OCI-LY1 (cell line): ENCODE measurements around the gene CAV3.

Experiments
- H2AFZ ChIP-seq: fragments of 200-600 bp; sonication (generic), shearing (Covaris generic); 2 replicates; pipeline ENCODE4 v1.6.0; 2014; ENCODE audit warnings: antibody characterized with exemption, mild to moderate bottlenecking, low read length
- H3F3A ChIP-seq: fragments of 200-600 bp; sonication (generic), shearing (Covaris generic); 2 replicates; pipeline ENCODE4 v1.6.0; 2014; ENCODE audit warnings: mild to moderate bottlenecking, antibody characterized with exemption, low read length, moderate library complexity; ENCODE audit not compliant: insufficient read depth
- H3K27ac ChIP-seq: fragments of 200-600 bp; sonication (generic); 2 replicates; pipeline ENCODE4 v1.5.1; 2014; ENCODE audit warnings: low read length, mixed run types, mild to moderate bottlenecking, low read depth; ENCODE audit not compliant: poor library complexity, severe bottlenecking
- H3K27me3 ChIP-seq: fragments of 200-600 bp; sonication (generic); 2 replicates; pipeline ENCODE4 v1.6.0; 2014; ENCODE audit warnings: antibody characterized with exemption, mild to moderate bottlenecking, low read length, moderate library complexity; ENCODE audit not compliant: insufficient read depth
- H3K36me3 ChIP-seq: fragments of 200-600 bp; sonication (generic); 2 replicates; pipeline ENCODE4 v1.6.1; 2014; ENCODE audit warnings: mild to moderate bottlenecking, antibody characterized with exemption, low read length, moderate library complexity, mixed read lengths; ENCODE audit not compliant: insufficient read depth
- H3K4me1 ChIP-seq: fragments of 200-600 bp; sonication (generic); 2 replicates; pipeline ENCODE4 v1.5.1; 2014; ENCODE audit warnings: mild to moderate bottlenecking, low read length, moderate library complexity; ENCODE audit not compliant: insufficient read depth, severe bottlenecking
- H3K4me2 ChIP-seq: fragments of 200-600 bp; sonication (generic), shearing (Covaris generic); 2 replicates; pipeline ENCODE4 v1.6.1; 2014; ENCODE audit warnings: low read length
- H3K4me3 ChIP-seq: fragments of 200-600 bp; sonication (generic); 2 replicates; pipeline ENCODE4 v1.5.1; 2014; ENCODE audit warnings: low read length, low read depth, mild to moderate bottlenecking, mixed read lengths; ENCODE audit not compliant: poor library complexity, severe bottlenecking
- H3K79me2 ChIP-seq: fragments of 200-600 bp; shearing (Covaris generic); 2 replicates; pipeline ENCODE4 v1.6.1; 2016; ENCODE audit warnings: mixed run types, low read length, mixed read lengths; ENCODE audit not compliant: insufficient read depth
- H3K9ac ChIP-seq: fragments of 200-600 bp; sonication (generic), shearing (Covaris generic); 2 replicates; pipeline ENCODE4 v1.6.1; 2014; ENCODE audit warnings: mild to moderate bottlenecking, low read length, mixed read lengths
- H3K9me2 ChIP-seq: fragments of 200-600 bp; sonication (generic), shearing (Covaris generic); 2 replicates; pipeline ENCODE4 v1.6.1; 2014; ENCODE audit warnings: low read depth, mild to moderate bottlenecking, low read length, mixed read lengths
- H3K9me3 ChIP-seq: fragments of 200-600 bp; shearing (Covaris generic); 2 replicates; pipeline ENCODE4 v1.6.1; 2014; ENCODE audit warnings: low read length, mixed read lengths
- H4K20me1 ChIP-seq: fragments of 200-600 bp; sonication (generic), shearing (Covaris generic); 2 replicates; pipeline ENCODE4 v1.6.0; 2016; ENCODE audit warnings: mild to moderate bottlenecking, low read length; ENCODE audit not compliant: insufficient read depth
- EZH2 ChIP-seq: fragments of 200-600 bp; sonication (generic), shearing (Covaris generic); IDR thresholded peaks from 2 replicates; pipeline ENCODE4 v1.8.0; 2017; ENCODE audit warnings: borderline replicate concordance, mixed run types, mild to moderate bottlenecking, antibody characterized with exemption, low read length, moderate library complexity, mixed read lengths
- TF ChIP-seq, protein P1 (sequence below): fragments of 200-600 bp; sonication (generic), shearing (Covaris generic); IDR thresholded peaks from 2 replicates; pipeline ENCODE4 v1.5.1; 2017; ENCODE audit warnings: mild to moderate bottlenecking, antibody characterized with exemption, low read length, moderate library complexity, mixed read lengths

CAV3 gene

GRCh38 chr3:8732413-8732812, 1.2 kb upstream of the CAV3 start:
- H3K27ac ChIP-seq = no peak overlapping the region
- no peaks in the 10 kb centered on the region for H3K27me3 ChIP-seq
- H3K4me3 ChIP-seq = no peak overlapping the region
- H3K79me2 ChIP-seq = no peaks in the 10 kb centered on the region
- H3F3A ChIP-seq = no peaks in the 10 kb centered on the region
- H3K4me1 ChIP-seq = no peaks in the 10 kb centered on the region
- H3K36me3 ChIP-seq = no peaks in the 10 kb centered on the region
- no peak for TF ChIP-seq EZH2
- no peaks in the 10 kb centered on the region for H3K9me2 ChIP-seq
- H4K20me1 ChIP-seq = no peaks in the 10 kb centered on the region
- H2AFZ ChIP-seq = no peak overlapping the region
- no peaks in the 10 kb centered on the region for H3K9me3 ChIP-seq
- no peak overlapping the region for H3K4me2 ChIP-seq
- H3K9ac ChIP-seq = no peak overlapping the region

GRCh38 chr3:8734137-8734878, 706 bp downstream of the CAV3 start:
- Histone ChIP-seq H4K20me1 (no peaks in the 10 kb centered on the region), H2AFZ (no peak overlapping the region), H3K27ac (no peak overlapping the region), H3K27me3 (peaks cover 5% of the 10 kb centered on the region; the same call in 1 of the 2 replicates), H3K9me2 (no peaks in the 10 kb centered on the region), H3K9me3 (no peaks in the 10 kb centered on the region), H3K4me3 (no peak overlapping the region), H3K4me2 (no peak overlapping the region), H3F3A (no peaks in the 10 kb centered on the region), H3K79me2 (no peaks in the 10 kb centered on the region), H3K36me3 (no peaks in the 10 kb centered on the region), H3K4me1 (no peaks in the 10 kb centered on the region), H3K9ac (no peak overlapping the region)
- TF ChIP-seq, protein P1, sequence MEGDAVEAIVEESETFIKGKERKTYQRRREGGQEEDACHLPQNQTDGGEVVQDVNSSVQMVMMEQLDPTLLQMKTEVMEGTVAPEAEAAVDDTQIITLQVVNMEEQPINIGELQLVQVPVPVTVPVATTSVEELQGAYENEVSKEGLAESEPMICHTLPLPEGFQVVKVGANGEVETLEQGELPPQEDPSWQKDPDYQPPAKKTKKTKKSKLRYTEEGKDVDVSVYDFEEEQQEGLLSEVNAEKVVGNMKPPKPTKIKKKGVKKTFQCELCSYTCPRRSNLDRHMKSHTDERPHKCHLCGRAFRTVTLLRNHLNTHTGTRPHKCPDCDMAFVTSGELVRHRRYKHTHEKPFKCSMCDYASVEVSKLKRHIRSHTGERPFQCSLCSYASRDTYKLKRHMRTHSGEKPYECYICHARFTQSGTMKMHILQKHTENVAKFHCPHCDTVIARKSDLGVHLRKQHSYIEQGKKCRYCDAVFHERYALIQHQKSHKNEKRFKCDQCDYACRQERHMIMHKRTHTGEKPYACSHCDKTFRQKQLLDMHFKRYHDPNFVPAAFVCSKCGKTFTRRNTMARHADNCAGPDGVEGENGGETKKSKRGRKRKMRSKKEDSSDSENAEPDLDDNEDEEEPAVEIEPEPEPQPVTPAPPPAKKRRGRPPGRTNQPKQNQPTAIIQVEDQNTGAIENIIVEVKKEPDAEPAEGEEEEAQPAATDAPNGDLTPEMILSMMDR = no peak
- no peak for TF ChIP-seq EZH2

DNA sequence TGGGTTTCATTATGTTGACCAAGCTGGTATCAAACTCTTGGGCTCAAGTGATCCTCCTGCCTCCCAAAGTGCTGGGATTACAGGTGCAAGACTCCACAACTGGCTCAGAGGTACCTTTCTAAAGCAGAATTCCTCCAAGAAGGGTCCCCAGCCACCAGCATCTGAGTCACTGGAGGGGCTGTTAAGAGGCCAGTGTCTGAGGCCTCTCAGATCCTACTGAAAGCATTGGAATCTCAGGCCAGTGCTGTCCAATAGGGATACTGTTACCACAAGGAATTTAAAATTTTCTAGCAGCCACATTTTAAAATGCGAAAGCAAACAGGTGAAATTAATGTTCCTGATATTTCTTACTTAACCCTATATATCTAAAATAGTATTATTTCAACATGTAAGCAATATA, 1.3 kb downstream of the CAV3 start:
- no peak overlapping the region for H3K4me3 ChIP-seq
- no peaks in the 10 kb centered on the region for H3F3A ChIP-seq
- H4K20me1 ChIP-seq = no peaks in the 10 kb centered on the region
- H3K9me3 ChIP-seq = no peaks in the 10 kb centered on the region
- H2AFZ ChIP-seq = no peak overlapping the region
- H3K27me3 ChIP-seq = peaks cover 5% of the 10 kb centered on the region; the same call in 1 of the 2 replicates
- TF ChIP-seq, protein P1 = no peak
- TF ChIP-seq EZH2 = no peak
- no peaks in the 10 kb centered on the region for H3K36me3 ChIP-seq
- no peaks in the 10 kb centered on the region for H3K4me1 ChIP-seq
- H3K9me2 ChIP-seq = no peaks in the 10 kb centered on the region
- no peak overlapping the region for H3K9ac ChIP-seq
- H3K79me2 ChIP-seq = no peaks in the 10 kb centered on the region
- H3K27ac ChIP-seq = no peak overlapping the region
- H3K4me2 ChIP-seq = no peak overlapping the region

DNA sequence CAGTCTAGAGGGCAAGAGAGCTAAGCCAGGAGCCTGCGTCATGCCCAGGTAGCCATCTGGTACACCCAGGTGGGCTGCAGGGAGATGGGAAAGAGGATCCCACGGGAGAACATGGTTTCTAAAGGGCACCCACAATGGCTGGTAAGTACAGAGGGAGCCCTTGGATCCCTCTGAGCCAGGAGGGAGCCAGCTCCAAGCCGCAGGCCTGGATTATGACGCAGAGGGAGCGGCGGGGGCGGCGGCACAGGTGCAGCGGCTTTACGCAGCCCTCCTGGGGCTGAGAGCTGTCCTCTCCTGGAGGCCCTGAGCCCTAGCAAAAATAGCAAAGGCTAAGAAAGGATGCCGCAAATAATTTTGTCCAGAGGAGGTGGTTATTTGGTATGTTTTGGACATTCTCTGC, 2.8 kb downstream of the CAV3 start:
- Histone ChIP-seq H2AFZ (no peak overlapping the region), H3K79me2 (no peaks in the 10 kb centered on the region), H3K9ac (no peak overlapping the region), H3K27ac (no peak overlapping the region), H3K4me2 (no peak overlapping the region), H3K4me3 (no peak overlapping the region), H3F3A (no peaks in the 10 kb centered on the region), H3K9me2 (no peaks in the 10 kb centered on the region), H3K27me3 (peaks cover 5% of the 10 kb centered on the region; the same call in 1 of the 2 replicates), H3K4me1 (no peaks in the 10 kb centered on the region), H3K36me3 (no peaks in the 10 kb centered on the region), H3K9me3 (no peaks in the 10 kb centered on the region), H4K20me1 (no peaks in the 10 kb centered on the region)
- TF ChIP-seq EZH2 = no peak
- TF ChIP-seq, protein P1 = no peak
